Endothelial cell of umbilical vein (primary cell): ENCODE measurements around the gene MSH3.

Experiments
- EZH2 ChIP-seq: IDR thresholded peaks from 2 replicates; pipeline ENCODE4 v1.6.1; 2012; ENCODE audit warnings: borderline replicate concordance, low read depth, mild to moderate bottlenecking, moderate library complexity, low read length, inconsistent platforms; ENCODE audit not compliant: severe bottlenecking
- JUN ChIP-seq: IDR thresholded peaks from 2 replicates; pipeline ENCODE4 v1.6.1; 2011; ENCODE audit warnings: borderline replicate concordance, low read depth; ENCODE audit not compliant: insufficient read length, insufficient read depth
- MAX ChIP-seq: IDR thresholded peaks from 2 replicates; pipeline ENCODE4 v1.6.1; 2011; ENCODE audit not compliant: insufficient read depth, insufficient read length
- MYC ChIP-seq: IDR thresholded peaks from one replicate; pipeline ENCODE4 v1.6.1; 2011; ENCODE audit warnings: mild to moderate bottlenecking, low read depth, low read length
- POLR2A ChIP-seq: IDR thresholded peaks from 2 replicates; pipeline ENCODE4 v1.6.1; 2012; ENCODE audit warnings: low read depth, mild to moderate bottlenecking, control low read depth, low read length
- POLR2AphosphoS5 ChIP-seq: IDR thresholded peaks from 2 replicates; pipeline ENCODE4 v1.6.1; 2012; ENCODE audit warnings: low read depth, mild to moderate bottlenecking, control low read depth, low read length, moderate library complexity; ENCODE audit not compliant: insufficient read depth
- TF ChIP-seq, protein P1 (sequence below), 2 donors: IDR thresholded peaks; 1 replicate in 1 of 2; 2 replicates in 1 of 2; pipeline ENCODE4 v1.5.1; 2011; ENCODE audit warnings: low read length in 2 of 2, mild to moderate bottlenecking in 2 of 2, moderate library complexity in 2 of 2, control low read depth in 1 of 2, inconsistent platforms in 1 of 2, low read depth in 1 of 2; ENCODE audit not compliant: insufficient read depth in 1 of 2; ENCODE audit errors: extremely low read depth in 1 of 2

GRCh38 chr5:80867233-80867632, 212.8 kb downstream of the MSH3 start:
- TF ChIP-seq MYC (no peak), POLR2A (no peak), EZH2 (no peak), POLR2AphosphoS5 (no peak), MAX (no peak), JUN (no peak)
- TF ChIP-seq, protein P1, sequence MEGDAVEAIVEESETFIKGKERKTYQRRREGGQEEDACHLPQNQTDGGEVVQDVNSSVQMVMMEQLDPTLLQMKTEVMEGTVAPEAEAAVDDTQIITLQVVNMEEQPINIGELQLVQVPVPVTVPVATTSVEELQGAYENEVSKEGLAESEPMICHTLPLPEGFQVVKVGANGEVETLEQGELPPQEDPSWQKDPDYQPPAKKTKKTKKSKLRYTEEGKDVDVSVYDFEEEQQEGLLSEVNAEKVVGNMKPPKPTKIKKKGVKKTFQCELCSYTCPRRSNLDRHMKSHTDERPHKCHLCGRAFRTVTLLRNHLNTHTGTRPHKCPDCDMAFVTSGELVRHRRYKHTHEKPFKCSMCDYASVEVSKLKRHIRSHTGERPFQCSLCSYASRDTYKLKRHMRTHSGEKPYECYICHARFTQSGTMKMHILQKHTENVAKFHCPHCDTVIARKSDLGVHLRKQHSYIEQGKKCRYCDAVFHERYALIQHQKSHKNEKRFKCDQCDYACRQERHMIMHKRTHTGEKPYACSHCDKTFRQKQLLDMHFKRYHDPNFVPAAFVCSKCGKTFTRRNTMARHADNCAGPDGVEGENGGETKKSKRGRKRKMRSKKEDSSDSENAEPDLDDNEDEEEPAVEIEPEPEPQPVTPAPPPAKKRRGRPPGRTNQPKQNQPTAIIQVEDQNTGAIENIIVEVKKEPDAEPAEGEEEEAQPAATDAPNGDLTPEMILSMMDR (IDR thresholded peaks at IDR 0.05; ENCODE audit: extremely low read depth in 1 of 2, insufficient read depth in 1 of 2, low read depth in 1 of 2, low read length in 2 of 2), result no peak
